HepG2 (cell line): Measurements from ENCODE around the gene PLA2R1. TPM values are rescaled to one million over a fixed set of nuclear protein-coding genes. Genes with fewer than 3 reads are reported as not detected.

Source experiments
- BRCA1 ChIP-seq: sonication (generic); formaldehyde crosslinking; IDR thresholded peaks from 2 replicates; pipeline ENCODE4 v1.4.0; 2020; ENCODE audit warnings: missing genetic modification reagents
- ELF1 ChIP-seq: sonication (generic); formaldehyde crosslinking; IDR thresholded peaks from 2 replicates; pipeline ENCODE4 v1.4.0; 2020; ENCODE audit warnings: missing genetic modification reagents
- FOXJ3 ChIP-seq: sonication (generic); formaldehyde crosslinking; IDR thresholded peaks from 2 replicates; pipeline ENCODE4 v1.4.0; 2020; ENCODE audit warnings: missing genetic modification reagents, mild to moderate bottlenecking, borderline replicate concordance
- GATA4 ChIP-seq: sonication (generic); IDR thresholded peaks from 2 replicates; pipeline ENCODE4 v1.6.1; 2016; ENCODE audit warnings: antibody characterized with exemption, low read depth, borderline replicate concordance
- GATAD2A ChIP-seq: IDR thresholded peaks from 2 replicates; pipeline ENCODE4 v1.6.1; 2016
- HDAC2 ChIP-seq: sonication (generic); formaldehyde crosslinking; IDR thresholded peaks from 2 replicates; pipeline ENCODE4 v1.4.0; 2020; ENCODE audit warnings: missing genetic modification reagents
- IRF1 ChIP-seq: sonication (generic); formaldehyde crosslinking; IDR thresholded peaks from 2 replicates; pipeline ENCODE4 v1.4.0; 2020; ENCODE audit warnings: low read depth, mild to moderate bottlenecking, missing genetic modification reagents
- KLF13 ChIP-seq: sonication (generic); formaldehyde crosslinking; IDR thresholded peaks from 2 replicates; pipeline ENCODE4 v1.4.0; 2020; ENCODE audit warnings: mild to moderate bottlenecking, missing genetic modification reagents
- KMT2A ChIP-seq: sonication (generic); formaldehyde crosslinking; IDR thresholded peaks from 2 replicates; pipeline ENCODE4 v1.4.0; 2020; ENCODE audit warnings: missing genetic modification reagents
- MAZ ChIP-seq, 2 experiments: sonication (generic) in 1 of 2; formaldehyde crosslinking in 1 of 2; IDR thresholded peaks; 2 replicates each; pipeline versions ENCODE4 v1.5.0 to v1.6.1; 2012 to 2020; ENCODE audit warnings: low read depth in 2 of 2, mild to moderate bottlenecking in 2 of 2, borderline replicate concordance in 1 of 2, improper control_type of control experiment in 1 of 2, low read length in 1 of 2, missing genetic modification reagents in 1 of 2, moderate library complexity in 1 of 2
- RXRA ChIP-seq: sonication (generic); formaldehyde crosslinking; IDR thresholded peaks from 2 replicates; pipeline ENCODE4 v1.5.1; 2020; ENCODE audit warnings: missing genetic modification reagents
- TEAD2 ChIP-seq: sonication (generic); formaldehyde crosslinking; IDR thresholded peaks from 2 replicates; pipeline ENCODE4 v1.9.0; 2021; ENCODE audit warnings: missing genetic modification reagents
- ZNF142 ChIP-seq: sonication (generic); formaldehyde crosslinking; IDR thresholded peaks from 2 replicates; pipeline ENCODE4 v1.4.0; 2020; ENCODE audit warnings: missing genetic modification reagents
- ZNF160 ChIP-seq: sonication (generic); formaldehyde crosslinking; IDR thresholded peaks from 2 replicates; pipeline ENCODE4 v1.8.0; 2022; ENCODE audit warnings: mild to moderate bottlenecking, inconsistent platforms, missing genetic modification reagents
- ZNF264 ChIP-seq: sonication (generic); formaldehyde crosslinking; IDR thresholded peaks from 2 replicates; pipeline ENCODE4 v1.4.0; 2020; ENCODE audit warnings: missing genetic modification reagents
- ZNF337 ChIP-seq: sonication (generic); formaldehyde crosslinking; IDR thresholded peaks from 2 replicates; pipeline ENCODE4 v1.5.1; 2020; ENCODE audit warnings: missing genetic modification reagents, low read depth, mild to moderate bottlenecking, borderline replicate concordance
- ZNF567 ChIP-seq: sonication (generic); formaldehyde crosslinking; IDR thresholded peaks from 2 replicates; pipeline ENCODE4 v1.8.1; 2023; ENCODE audit warnings: mild to moderate bottlenecking, missing genetic modification reagents, borderline replicate concordance
- ZNF703 ChIP-seq: sonication (generic); formaldehyde crosslinking; IDR thresholded peaks from 2 replicates; pipeline ENCODE4 v1.5.1; 2020; ENCODE audit warnings: missing genetic modification reagents, mild to moderate bottlenecking, moderate library complexity, borderline replicate concordance
- ZNF749 ChIP-seq: sonication (generic); formaldehyde crosslinking; IDR thresholded peaks from 2 replicates; pipeline ENCODE4 v1.8.0; 2022; ENCODE audit warnings: mild to moderate bottlenecking, missing genetic modification reagents, moderate library complexity, borderline replicate concordance
- polyA plus RNA-seq, 8 experiments: library from polyadenylated mRNA; depleted of rRNA in 3 of 8; stranded (reverse) in 7 of 8; unstranded in 1 of 8; fragments of >200 nt; fragmentation: Illumina TruSeq in 4 of 8; extraction: Trizol in 4 of 8; gene quantifications; 2 replicates each; pipeline versions ENCODE4 v1.2.1 to v1.2.3, GENCODE V29; 2011 to 2016; ENCODE audit warnings: low read depth in 4 of 8, missing spikeins in 1 of 8, mixed read lengths in 1 of 8; ENCODE audit not compliant: insufficient read depth in 1 of 8
- total RNA-seq, 5 experiments: library from RNA; depleted of rRNA; stranded (reverse); fragments of >200 nt; fragmentation: Illumina TruSeq; extraction: Trizol; gene quantifications; 2 replicates each; pipeline ENCODE4 v1.2.3, GENCODE V29; 2016; ENCODE audit warnings: low read depth in 1 of 5
- TF ChIP-seq, protein P1 (sequence below): sonication (generic); formaldehyde crosslinking; IDR thresholded peaks from 2 replicates; pipeline ENCODE4 v1.9.0; 2022; ENCODE audit warnings: low read depth, missing genetic modification reagents
- TF ChIP-seq, protein P2 (sequence below): sonication (generic); formaldehyde crosslinking; IDR thresholded peaks from 2 replicates; pipeline ENCODE4 v1.8.0; 2022; ENCODE audit warnings: missing genetic modification reagents, low read depth, mild to moderate bottlenecking, borderline replicate concordance

Gene PLA2R1
- total and polyA plus RNA-seq, 2 of the 13 experiments (the other 11 are each of a cell fraction or from before 2014, with no cell fraction given) = not detected

- TF ChIP-seq, protein P1, sequence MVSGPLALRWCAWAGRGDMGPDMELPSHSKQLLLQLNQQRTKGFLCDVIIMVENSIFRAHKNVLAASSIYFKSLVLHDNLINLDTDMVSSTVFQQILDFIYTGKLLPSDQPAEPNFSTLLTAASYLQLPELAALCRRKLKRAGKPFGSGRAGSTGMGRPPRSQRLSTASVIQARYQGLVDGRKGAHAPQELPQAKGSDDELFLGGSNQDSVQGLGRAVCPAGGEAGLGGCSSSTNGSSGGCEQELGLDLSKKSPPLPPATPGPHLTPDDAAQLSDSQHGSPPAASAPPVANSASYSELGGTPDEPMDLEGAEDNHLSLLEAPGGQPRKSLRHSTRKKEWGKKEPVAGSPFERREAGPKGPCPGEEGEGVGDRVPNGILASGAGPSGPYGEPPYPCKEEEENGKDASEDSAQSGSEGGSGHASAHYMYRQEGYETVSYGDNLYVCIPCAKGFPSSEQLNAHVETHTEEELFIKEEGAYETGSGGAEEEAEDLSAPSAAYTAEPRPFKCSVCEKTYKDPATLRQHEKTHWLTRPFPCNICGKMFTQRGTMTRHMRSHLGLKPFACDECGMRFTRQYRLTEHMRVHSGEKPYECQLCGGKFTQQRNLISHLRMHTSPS (CRISPR knock-in tag) = no peak
- TF ChIP-seq ZNF142 (CRISPR knock-in tag) (no peak), ZNF264 (CRISPR knock-in tag) (no peak), GATAD2A (peak; percentile 58; the same call in 1 of the 2 replicates), ZNF337 (CRISPR knock-in tag) (no peak), GATA4 (no peak), ZNF567 (CRISPR knock-in tag) (no peak; the same call in 1 of the 2 replicates), BRCA1 (CRISPR knock-in tag) (no peak), MAZ (IDR thresholded peaks at IDR 0.05; ENCODE audit: borderline replicate concordance, low read depth, low read length) (no peak), MAZ (CRISPR knock-in tag; IDR thresholded peaks at IDR 0.05; ENCODE audit: low read depth) (peak; percentile 61; the same call in 1 of the 2 replicates), ZNF703 (no peak), FOXJ3 (no peak), ZNF160 (CRISPR knock-in tag) (no peak), ELF1 (CRISPR knock-in tag) (no peak), HDAC2 (CRISPR knock-in tag) (0 out of 2 replicates have a peak, but pooled peaks have one; percentile 15), KLF13 (no peak), TEAD2 (CRISPR knock-in tag) (no peak), IRF1 (CRISPR knock-in tag) (no peak), RXRA (CRISPR knock-in tag) (peak; percentile 41; the same call in 1 of the 2 replicates), KMT2A (CRISPR knock-in tag) (0 out of 2 replicates have a peak, but pooled peaks have one; percentile 23), ZNF749 (CRISPR knock-in tag) (no peak)
- TF ChIP-seq, protein P2, sequence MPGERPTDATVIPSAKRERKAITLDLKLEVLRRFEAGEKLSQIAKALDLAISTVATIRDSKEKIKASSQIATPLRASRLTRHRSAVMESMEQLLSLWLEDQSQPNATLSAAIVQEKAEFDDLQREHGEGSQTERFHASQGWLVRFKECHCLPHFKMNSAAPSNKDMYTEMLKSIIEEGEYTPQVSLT (CRISPR knock-in tag) = no peak
Measured at GRCh38 chr2:159921752-159922404, 140.5 kb downstream of the PLA2R1 start (continued).
